Suprapubic skin (tissue), 4 donors: ENCODE measurements around the gene HERC2.
"Not testable (repeated sequence)": the region's sequence is repeated elsewhere in the genome, so short reads cannot be mapped to it uniquely, and the experiment has no call there.

ENCODE experiments used
- EP300 ChIP-seq: sonication (generic); formaldehyde crosslinking; IDR thresholded peaks from one replicate; pipeline ENCODE4 v1.6.1; 2017; ENCODE audit warnings: antibody characterized with exemption
- POLR2A ChIP-seq, 2 donors: fragments of 450-650 bp; IDR thresholded peaks; one replicate each; pipeline ENCODE4 v1.6.1; 2017; ENCODE audit warnings: antibody characterized with exemption in 2 of 2, mild to moderate bottlenecking in 2 of 2, moderate library complexity in 2 of 2
- POLR2AphosphoS5 ChIP-seq, 3 donors: sonication (generic); formaldehyde crosslinking; IDR thresholded peaks; one replicate each; pipeline ENCODE4 v1.6.1; 2017; ENCODE audit warnings: antibody characterized with exemption in 3 of 3
- TF ChIP-seq, protein P1 (sequence below), 2 donors: fragments of 200-600 bp in 1 of 2; fragments of 450-650 bp in 1 of 2; sonication (generic) in 1 of 2; IDR thresholded peaks; one replicate each; pipeline ENCODE4 v1.5.1; 2016 to 2019; ENCODE audit warnings: antibody characterized with exemption in 2 of 2, mild to moderate bottlenecking in 1 of 2, moderate library complexity in 1 of 2

DNA sequence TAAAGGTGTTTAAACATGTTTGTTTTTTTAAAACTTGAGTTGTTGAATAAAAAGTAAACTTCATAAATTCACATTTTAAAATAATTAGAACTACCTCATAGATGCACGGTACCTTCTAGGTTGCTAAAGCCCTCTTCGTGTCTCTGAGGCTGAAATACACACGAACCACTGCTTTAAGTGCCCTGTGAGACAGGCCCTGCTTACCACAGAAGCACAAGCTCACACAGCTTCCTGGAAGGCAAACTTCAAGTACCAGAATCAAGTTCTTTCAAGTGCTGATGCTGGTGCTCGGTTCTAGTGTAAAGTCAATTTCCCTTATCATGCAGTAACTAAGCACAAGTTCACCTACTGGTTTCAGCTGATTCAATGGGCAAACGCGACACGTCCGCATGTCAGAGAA lies 108.6 kb downstream of the HERC2 start:
- not testable (repeated sequence) for TF ChIP-seq POLR2AphosphoS5 (IDR thresholded peaks at IDR 0.05); POLR2A (IDR thresholded peaks at IDR 0.05); EP300
- TF ChIP-seq, protein P1, sequence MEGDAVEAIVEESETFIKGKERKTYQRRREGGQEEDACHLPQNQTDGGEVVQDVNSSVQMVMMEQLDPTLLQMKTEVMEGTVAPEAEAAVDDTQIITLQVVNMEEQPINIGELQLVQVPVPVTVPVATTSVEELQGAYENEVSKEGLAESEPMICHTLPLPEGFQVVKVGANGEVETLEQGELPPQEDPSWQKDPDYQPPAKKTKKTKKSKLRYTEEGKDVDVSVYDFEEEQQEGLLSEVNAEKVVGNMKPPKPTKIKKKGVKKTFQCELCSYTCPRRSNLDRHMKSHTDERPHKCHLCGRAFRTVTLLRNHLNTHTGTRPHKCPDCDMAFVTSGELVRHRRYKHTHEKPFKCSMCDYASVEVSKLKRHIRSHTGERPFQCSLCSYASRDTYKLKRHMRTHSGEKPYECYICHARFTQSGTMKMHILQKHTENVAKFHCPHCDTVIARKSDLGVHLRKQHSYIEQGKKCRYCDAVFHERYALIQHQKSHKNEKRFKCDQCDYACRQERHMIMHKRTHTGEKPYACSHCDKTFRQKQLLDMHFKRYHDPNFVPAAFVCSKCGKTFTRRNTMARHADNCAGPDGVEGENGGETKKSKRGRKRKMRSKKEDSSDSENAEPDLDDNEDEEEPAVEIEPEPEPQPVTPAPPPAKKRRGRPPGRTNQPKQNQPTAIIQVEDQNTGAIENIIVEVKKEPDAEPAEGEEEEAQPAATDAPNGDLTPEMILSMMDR (IDR thresholded peaks at IDR 0.05): not testable (repeated sequence)
